Fibroblast of lung (primary cell): ENCODE data around the gene ZDHHC23. TPM values are rescaled to one million over a fixed set of nuclear protein-coding genes. Genes with fewer than 3 reads are reported as not detected.

Source experiments
- DNase-seq, 2 donors: peaks; one replicate each; pipeline versions ENCODE4 v3.0.0 to v3.0.0-alpha.2; 2010; ENCODE audit warnings: low read depth in 2 of 2
- H2AFZ ChIP-seq: 2 replicates; pipeline ENCODE4 v1.5.1; 2012; ENCODE audit warnings: low read length, control low read depth, inconsistent platforms
- H3K27ac ChIP-seq: 2 replicates; pipeline ENCODE4 v1.5.1; 2011; ENCODE audit warnings: low read length, control low read depth; ENCODE audit not compliant: insufficient read depth
- H3K27me3 ChIP-seq: 2 replicates; pipeline ENCODE4 v1.5.1; 2011; ENCODE audit warnings: mild to moderate bottlenecking, low read length; ENCODE audit not compliant: control insufficient read depth, insufficient read depth
- H3K36me3 ChIP-seq: 2 replicates; pipeline ENCODE4 v1.5.1; 2011; ENCODE audit warnings: low read length; ENCODE audit not compliant: control insufficient read depth, insufficient read depth
- H3K4me1 ChIP-seq: 2 replicates; pipeline ENCODE4 v1.5.1; 2011; ENCODE audit warnings: low read length; ENCODE audit not compliant: control insufficient read depth, insufficient read depth; ENCODE audit errors: extremely low read depth
- H3K4me2 ChIP-seq: 2 replicates; pipeline ENCODE4 v1.5.1; 2011; ENCODE audit warnings: low read length, control low read depth; ENCODE audit not compliant: insufficient read depth; ENCODE audit errors: extremely low read depth
- H3K4me3 ChIP-seq, 4 experiments: fragments of 200-600 bp in 1 of 4; sonication (generic) in 1 of 4; replicated peaks in 1 of 4; 2 replicates each; pipeline ENCODE4 v1.5.1; 2011 to 2016; ENCODE audit warnings: low read length in 4 of 4, low read depth in 3 of 4, mild to moderate bottlenecking in 3 of 4, control low read depth in 2 of 4, inconsistent platforms in 1 of 4, mixed read lengths in 1 of 4; ENCODE audit not compliant: insufficient read depth in 1 of 4; ENCODE audit errors: control extremely low read depth in 1 of 4
- H3K79me2 ChIP-seq: 2 replicates; pipeline ENCODE4 v1.5.1; 2012; ENCODE audit warnings: mild to moderate bottlenecking, low read length, inconsistent platforms; ENCODE audit not compliant: control insufficient read depth, insufficient read depth
- H3K9ac ChIP-seq: 2 replicates; pipeline ENCODE4 v1.5.1; 2011; ENCODE audit warnings: mild to moderate bottlenecking, low read length, control low read depth; ENCODE audit not compliant: insufficient read depth
- H3K9me3 ChIP-seq: 2 replicates; pipeline ENCODE4 v1.5.1; 2012; ENCODE audit warnings: low read depth, low read length; ENCODE audit not compliant: control insufficient read depth, insufficient read depth
- H4K20me1 ChIP-seq: 2 replicates; pipeline ENCODE4 v1.5.1; 2011; ENCODE audit warnings: low read length; ENCODE audit not compliant: control insufficient read depth, insufficient read depth; ENCODE audit errors: extremely low read depth
- EZH2 ChIP-seq: IDR thresholded peaks from 2 replicates; pipeline ENCODE4 v1.5.1; 2012; ENCODE audit warnings: low read length, control low read depth, mild to moderate bottlenecking; ENCODE audit errors: missing control alignments
- polyA minus RNA-seq: library from RNA; depleted of rRNA, polyadenylated mRNA; stranded (reverse); fragments of >200 nt; gene quantifications from 2 replicates; pipeline ENCODE4 v1.2.3, GENCODE V29; 2011; ENCODE audit warnings: low replicate concordance
- polyA plus RNA-seq, 2 donors: library from polyadenylated mRNA; depleted of rRNA in 1 of 2; stranded (reverse) in 1 of 2; unstranded in 1 of 2; fragments of >200 nt; gene quantifications; 2 replicates each; pipeline ENCODE4 v1.2.1, GENCODE V29; 2011 to 2012; ENCODE audit warnings: missing spikeins in 1 of 2
- total RNA-seq: library from RNA; depleted of rRNA; stranded (reverse); fragments of >200 nt; gene quantifications from 2 replicates; pipeline ENCODE4 v1.2.1, GENCODE V29; 2014
- TF ChIP-seq, protein P1 (sequence below), 2 donors: IDR thresholded peaks in 1 of 2; conservative IDR thresholded peaks in 1 of 2; 1 replicate in 1 of 2; 2 replicates in 1 of 2; pipeline ENCODE4 v1.5.1; 2011 to 2012; ENCODE audit warnings: low read length in 2 of 2, control low read depth in 1 of 2, inconsistent platforms in 1 of 2, low read depth in 1 of 2, mild to moderate bottlenecking in 1 of 2

The ZDHHC23 gene, protein sequence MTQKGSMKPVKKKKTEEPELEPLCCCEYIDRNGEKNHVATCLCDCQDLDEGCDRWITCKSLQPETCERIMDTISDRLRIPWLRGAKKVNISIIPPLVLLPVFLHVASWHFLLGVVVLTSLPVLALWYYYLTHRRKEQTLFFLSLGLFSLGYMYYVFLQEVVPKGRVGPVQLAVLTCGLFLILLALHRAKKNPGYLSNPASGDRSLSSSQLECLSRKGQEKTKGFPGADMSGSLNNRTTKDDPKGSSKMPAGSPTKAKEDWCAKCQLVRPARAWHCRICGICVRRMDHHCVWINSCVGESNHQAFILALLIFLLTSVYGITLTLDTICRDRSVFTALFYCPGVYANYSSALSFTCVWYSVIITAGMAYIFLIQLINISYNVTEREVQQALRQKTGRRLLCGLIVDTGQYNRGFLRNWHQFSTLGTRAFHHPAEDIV
- 0.77 and 1.5 TPM in 2 replicates for total RNA-seq
- 0.50 and 1.4 TPM in 2 replicates for polyA plus RNA-seq
- 0.57 and 0.99 TPM in 2 replicates for polyA plus RNA-seq (2012)
- polyA minus RNA-seq = 0.04 TPM in 1 of 2 replicates, not detected in the other

DNA sequence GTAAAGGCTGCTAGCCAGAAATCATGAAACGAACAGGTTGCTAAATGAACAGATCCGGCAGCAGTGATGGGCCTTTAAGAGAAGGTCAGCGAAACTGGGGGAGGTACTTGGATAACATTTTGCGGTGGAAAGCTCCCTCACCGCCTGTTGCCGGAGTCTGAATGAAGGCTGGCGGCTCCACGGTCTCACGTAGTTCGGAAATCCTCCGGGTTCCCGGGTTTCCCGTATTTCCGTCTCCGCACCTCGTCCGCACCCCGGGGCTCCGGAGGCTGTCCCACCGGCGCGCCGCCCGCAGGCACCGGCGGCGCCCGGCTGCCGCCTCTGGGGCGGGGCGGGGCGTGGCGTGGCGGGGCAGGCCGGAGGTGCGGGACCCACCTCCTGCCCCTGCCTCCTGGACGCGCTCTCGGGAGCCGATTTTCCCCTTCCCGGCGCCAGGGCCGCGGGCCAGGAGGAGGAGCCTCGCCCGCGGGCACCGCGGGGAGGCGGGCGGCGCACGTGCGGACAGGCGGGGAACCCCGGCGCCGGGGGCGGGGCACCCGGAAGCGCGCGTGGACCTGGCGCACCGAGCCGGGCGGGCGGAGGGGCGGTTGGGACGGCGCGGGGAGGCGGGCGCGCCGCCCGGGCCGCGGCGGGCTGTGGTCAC, at the start of gene ZDHHC23:
Gene ZDHHC23, plus strand, starts transcription at position 642 of the 643 bp plus-strand sequence. CDS start 790 bp downstream, outside the sequence.
- TF ChIP-seq EZH2 = no peak
- TF ChIP-seq, protein P1, sequence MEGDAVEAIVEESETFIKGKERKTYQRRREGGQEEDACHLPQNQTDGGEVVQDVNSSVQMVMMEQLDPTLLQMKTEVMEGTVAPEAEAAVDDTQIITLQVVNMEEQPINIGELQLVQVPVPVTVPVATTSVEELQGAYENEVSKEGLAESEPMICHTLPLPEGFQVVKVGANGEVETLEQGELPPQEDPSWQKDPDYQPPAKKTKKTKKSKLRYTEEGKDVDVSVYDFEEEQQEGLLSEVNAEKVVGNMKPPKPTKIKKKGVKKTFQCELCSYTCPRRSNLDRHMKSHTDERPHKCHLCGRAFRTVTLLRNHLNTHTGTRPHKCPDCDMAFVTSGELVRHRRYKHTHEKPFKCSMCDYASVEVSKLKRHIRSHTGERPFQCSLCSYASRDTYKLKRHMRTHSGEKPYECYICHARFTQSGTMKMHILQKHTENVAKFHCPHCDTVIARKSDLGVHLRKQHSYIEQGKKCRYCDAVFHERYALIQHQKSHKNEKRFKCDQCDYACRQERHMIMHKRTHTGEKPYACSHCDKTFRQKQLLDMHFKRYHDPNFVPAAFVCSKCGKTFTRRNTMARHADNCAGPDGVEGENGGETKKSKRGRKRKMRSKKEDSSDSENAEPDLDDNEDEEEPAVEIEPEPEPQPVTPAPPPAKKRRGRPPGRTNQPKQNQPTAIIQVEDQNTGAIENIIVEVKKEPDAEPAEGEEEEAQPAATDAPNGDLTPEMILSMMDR (conservative IDR thresholded peaks at IDR 0.05 in 1 of 2, IDR thresholded peaks at IDR 0.05 in 1 of 2; ENCODE audit: low read depth in 1 of 2, low read length in 2 of 2) = no peak
- Histone ChIP-seq H2AFZ (peak within 1 kb of the TSS; percentile 79), H3K27me3 (peaks cover 11% of the 10 kb centered on the region), H3K4me3 (peak within 1 kb of the TSS; percentile 54 to 76 (median 60)), H3K4me2 (peak within 1 kb of the TSS; percentile 92), H3K9me3 (no peaks in the 10 kb centered on the region), H4K20me1 (no peaks in the 10 kb centered on the region), H3K9ac (no peak within 1 kb of the TSS), H3K27ac (no peak within 1 kb of the TSS), H3K36me3 (no peaks in the 10 kb centered on the region), H3K4me1 (no peaks in the 10 kb centered on the region), H3K79me2 (no peaks in the 10 kb centered on the region)
- peak; percentile 42 to 60 for DNase-seq

DNA sequence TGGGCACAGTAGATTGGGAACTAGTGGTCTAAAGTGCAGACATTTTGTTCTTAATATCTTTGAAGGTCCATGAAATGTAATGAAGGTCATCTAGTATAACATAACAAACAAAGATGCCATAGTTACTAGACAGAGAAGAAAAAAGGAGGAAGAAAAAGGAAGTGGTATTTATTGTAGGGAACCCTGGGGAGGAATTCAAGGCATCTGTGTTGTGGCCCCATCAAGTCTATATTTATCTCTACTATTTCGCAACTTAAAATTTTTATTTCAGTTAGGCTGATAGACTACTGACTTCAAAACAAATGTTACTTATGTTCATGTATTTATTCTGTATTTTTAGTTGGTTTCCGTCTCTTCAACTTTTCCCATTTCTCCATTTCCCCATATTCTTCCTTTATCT, 48.9 kb upstream of the ZDHHC23 start:
- Histone ChIP-seq H3K27ac (no peak overlapping the region), H2AFZ (peak overlapping the region; percentile 14), H4K20me1 (no peaks in the 10 kb centered on the region), H3K9ac (no peak overlapping the region), H3K79me2 (no peaks in the 10 kb centered on the region), H3K4me3 (no peak overlapping the region), H3K27me3 (no peaks in the 10 kb centered on the region), H3K4me2 (no peak overlapping the region), H3K4me1 (no peaks in the 10 kb centered on the region), H3K36me3 (no peaks in the 10 kb centered on the region), H3K9me3 (no peaks in the 10 kb centered on the region)
- TF ChIP-seq, protein P1 (conservative IDR thresholded peaks at IDR 0.05 in 1 of 2, IDR thresholded peaks at IDR 0.05 in 1 of 2; ENCODE audit: low read depth in 1 of 2, low read length in 2 of 2) = no peak
- no peak for TF ChIP-seq EZH2
- DNase-seq = peak; percentile 27 to 44

DNA sequence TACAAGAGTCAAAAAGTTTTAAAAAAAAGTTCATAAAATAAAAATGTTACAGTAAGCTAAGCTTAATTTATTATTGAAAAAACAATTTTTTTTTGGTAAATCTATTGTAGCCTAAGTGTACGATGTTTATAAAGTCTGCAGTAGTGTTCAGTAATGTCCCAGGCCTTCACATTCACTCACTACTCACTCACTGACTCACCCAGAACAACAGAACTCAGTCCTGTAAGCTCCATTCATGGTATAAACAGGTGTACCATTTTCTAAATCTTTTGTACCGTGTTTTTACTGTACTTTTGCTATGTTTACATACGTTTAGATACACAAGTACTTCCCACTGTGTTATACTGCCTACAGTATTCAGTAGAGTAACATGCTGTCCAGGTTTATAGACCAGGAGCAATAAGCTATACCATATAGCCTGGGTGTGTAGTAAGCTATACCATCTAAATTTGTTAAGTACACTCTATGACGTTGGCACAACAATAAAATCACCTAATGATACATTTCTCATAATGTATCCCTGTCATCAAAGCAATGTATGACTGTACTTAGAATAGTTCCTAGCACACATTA, 41.2 kb upstream of the ZDHHC23 start:
- Histone ChIP-seq H3K27ac (no peak overlapping the region), H4K20me1 (no peaks in the 10 kb centered on the region), H2AFZ (no peak overlapping the region), H3K9ac (no peak overlapping the region), H3K9me3 (no peaks in the 10 kb centered on the region), H3K79me2 (no peaks in the 10 kb centered on the region), H3K36me3 (no peaks in the 10 kb centered on the region), H3K27me3 (no peaks in the 10 kb centered on the region), H3K4me3 (no peak overlapping the region), H3K4me1 (no peaks in the 10 kb centered on the region), H3K4me2 (no peak overlapping the region)
- no peak for DNase-seq
- TF ChIP-seq, protein P1 (conservative IDR thresholded peaks at IDR 0.05 in 1 of 2, IDR thresholded peaks at IDR 0.05 in 1 of 2; ENCODE audit: low read depth in 1 of 2, low read length in 2 of 2) = no peak
- TF ChIP-seq EZH2 = no peak
